ENCODE measurements around the gene ZNF791. TPM values are rescaled to one million over a fixed set of nuclear protein-coding genes. Genes with fewer than 3 reads are reported as not detected.
A peak's percentile ranks its signal among the peaks of the same experiment; 100 is the strongest.
"Not testable (repeated sequence)": the region's sequence is repeated elsewhere in the genome, so short reads cannot be mapped to it uniquely, and the experiment has no call there.

ZNF791 gene
- total and polyA plus RNA-seq, 8 donors, result 18.0 to 23.8 (median 21.9) TPM

GRCh38 chr19:12639901-12640613 lies 29.3 kb downstream of the ZNF791 start:
- peak overlapping the region in 1 of 2 donors; percentile 16 for H3K4me3 ChIP-seq
- H3K27ac ChIP-seq, result no peak overlapping the region
- H3K27me3 ChIP-seq, result no peaks in the 10 kb centered on the region
- peaks cover 3 to 12% of the 10 kb centered on the region in 2 donors for H3K4me1 ChIP-seq
- H3K36me3 ChIP-seq, result peaks cover 0 to 17% of the 10 kb centered on the region in 2 donors
- ATAC-seq, result peak; percentile 99
- peak; percentile 59 to 94 (median 84) for DNase-seq
- peak; percentile 83 to 85 for TF ChIP-seq CTCF (IDR thresholded peaks at IDR 0.05)
- H3K9me3 ChIP-seq, result no peaks in the 10 kb centered on the region
- intact Hi-C loops (cut with DNase I), result no loop called here

- no peak overlapping the region for H3K27ac ChIP-seq
- no peak for ATAC-seq
Observed at GRCh38 chr19:12641456-12641855, 30.7 kb downstream of the ZNF791 start.

GRCh38 chr19:12642506-12642905 lies 31.8 kb downstream of the ZNF791 start:
- TF ChIP-seq CTCF (IDR thresholded peaks at IDR 0.05), result no peak
- H3K27ac ChIP-seq, result no peak overlapping the region
- no peak overlapping the region for H3K4me3 ChIP-seq
- H3K4me1 ChIP-seq, result peaks cover 3 to 24% of the 10 kb centered on the region in 2 donors
- no peaks in the 10 kb centered on the region for H3K27me3 ChIP-seq
- ATAC-seq, result no peak
- H3K36me3 ChIP-seq, result peaks cover 0 to 27% of the 10 kb centered on the region in 2 donors
- peak in 1 of 4 donors; percentile 72 for DNase-seq
- H3K9me3 ChIP-seq, result no peaks in the 10 kb centered on the region
- intact Hi-C loops (cut with DNase I), result no loop called here

More at GRCh38 chr19:12641456-12641855, 30.7 kb downstream of the ZNF791 start:
- H3K4me1 ChIP-seq, result peaks cover 3 to 15% of the 10 kb centered on the region in 2 donors
- TF ChIP-seq CTCF (IDR thresholded peaks at IDR 0.05), result no peak
- no peak overlapping the region for H3K4me3 ChIP-seq
- intact Hi-C loops (cut with DNase I), result no loop called here
- no peaks in the 10 kb centered on the region for H3K27me3 ChIP-seq
- peak in 1 of 4 donors; percentile 13 for DNase-seq
- H3K9me3 ChIP-seq, result no peaks in the 10 kb centered on the region
- peaks cover 0 to 24% of the 10 kb centered on the region in 2 donors for H3K36me3 ChIP-seq

- Histone ChIP-seq H3K36me3 (peaks cover 0 to 27% of the 10 kb centered on the region in 2 donors), H3K4me1 (peaks cover 10 to 34% of the 10 kb centered on the region in 2 donors)
- H3K27ac ChIP-seq; intact Hi-C loops (cut with DNase I); DNase-seq; H3K27me3 ChIP-seq; ATAC-seq; H3K9me3 ChIP-seq; H3K4me3 ChIP-seq: not testable (repeated sequence)
Observed at GRCh38 chr19:12643716-12644115, 33.0 kb downstream of the ZNF791 start.

- DNase-seq (peak in 1 of 4 donors; percentile 41), ATAC-seq (no peak)
- Histone ChIP-seq H3K27me3 (no peaks in the 10 kb centered on the region), H3K4me3 (no peak overlapping the region), H3K27ac (no peak overlapping the region), H3K36me3 (peaks cover 0 to 32% of the 10 kb centered on the region in 2 donors), H3K9me3 (no peaks in the 10 kb centered on the region), H3K4me1 (peaks cover 7 to 23% of the 10 kb centered on the region in 2 donors)
- intact Hi-C loops (cut with DNase I), result no loop called here
- no peak for TF ChIP-seq CTCF (IDR thresholded peaks at IDR 0.05)
Observed at GRCh38 chr19:12646551-12646950, 35.8 kb downstream of the ZNF791 start.
